ENCODE measurements around the gene KDM4C. TPM values are rescaled to one million over a fixed set of nuclear protein-coding genes. Genes with fewer than 3 reads are reported as not detected.
A peak's percentile ranks its signal among the peaks of the same experiment; 100 is the strongest.

The KDM4C gene
- total and polyA plus RNA-seq, 2 of the 4 experiments (the other 2 are of a cell fraction) = 11.8 to 23.8 TPM

- no peak overlapping the region for H3K27ac ChIP-seq (ENCODE audit: insufficient read depth, low read length)
- H4K20me1 ChIP-seq (ENCODE audit: insufficient read depth, low read length) = no peaks in the 10 kb centered on the region
- no peak overlapping the region for H2BK15ac ChIP-seq (ENCODE audit: low read depth, low read length)
- H2BK5ac ChIP-seq (ENCODE audit: low read depth, low read length, poor library complexity, severe bottlenecking) = no peak overlapping the region
- H3K27me3 ChIP-seq (ENCODE audit: control insufficient read depth, insufficient read depth, low read length) = no peaks in the 10 kb centered on the region
- BruUV-seq (replicated peaks) = no TSS peak
- H2AK5ac ChIP-seq (ENCODE audit: low read depth, low read length) = no peak overlapping the region
- no peaks in the 10 kb centered on the region for H3K79me1 ChIP-seq (ENCODE audit: low read depth in 1 of 2, low read length in 2 of 2)
- H3K18ac ChIP-seq (ENCODE audit: low read depth, low read length) = no peak overlapping the region
- ChIA-PET POLR2A (ENCODE audit: unreplicated experiment) (no interaction called here), CTCF (interaction anchor here (0.7 to 1.5 kb wide), 4 partner anchors 13 to 133 kb away, joined by 3 to 13 read pairs (median 3); no protein-coding TSS in a partner anchor)
- no peak overlapping the region for H4K91ac ChIP-seq (ENCODE audit: insufficient read depth, low read depth, low read length)
- no peak overlapping the region for H2AFZ ChIP-seq (replicated peaks; ENCODE audit: low read length, poor library complexity)
- in situ Hi-C loops (cut with MboI; ENCODE audit: low sequenced_read_pairs) = no loop called here
- no peak overlapping the region for H2BK120ac ChIP-seq (ENCODE audit: low read depth, low read length)
- H3K23ac ChIP-seq (ENCODE audit: low read depth, low read length) = no peak overlapping the region
- ATAC-seq (ENCODE audit: low read depth) (peak; percentile 92), DNase-seq (peak; percentile 90)
- peaks cover 2% of the 10 kb centered on the region; the same call in 1 of the 2 replicates for H3K4me1 ChIP-seq (ENCODE audit: control insufficient read depth, insufficient read depth, low read length)
- H3K4ac ChIP-seq (ENCODE audit: low read depth, low read length) = no peak overlapping the region
- H2BK20ac ChIP-seq (ENCODE audit: low read depth, low read length) = no peak overlapping the region
- no peak overlapping the region for H3K9ac ChIP-seq (ENCODE audit: low read depth, low read length)
- H2AK9ac ChIP-seq (replicated peaks; ENCODE audit: low read depth, low read length, poor library complexity) = no peak overlapping the region
- dilution Hi-C loops (cut with HindIII; ENCODE audit: low sequenced_read_pairs, unreplicated experiment) = no loop called here
- no peaks in the 10 kb centered on the region for H3K36me3 ChIP-seq (ENCODE audit: control insufficient read depth, insufficient read depth, low read length)
- H3K14ac ChIP-seq (replicated peaks; ENCODE audit: low read depth, low read length) = no peak overlapping the region
- peaks cover 2% of the 10 kb centered on the region; the same call in 1 of the 2 replicates for H3K9me3 ChIP-seq (ENCODE audit: control insufficient read depth, insufficient read depth, low read length)
- TF ChIP-seq ELK1 (IDR thresholded peaks at IDR 0.05; ENCODE audit: borderline replicate concordance, low read depth, low read length) (no peak), FOS (IDR thresholded peaks at IDR 0.05; ENCODE audit: low read depth, low read length) (0 out of 2 replicates have a peak, but pooled peaks have one; percentile 5), BHLHE40 (IDR thresholded peaks at IDR 0.05; ENCODE audit: low read depth, low read length) (no peak), MAFK (IDR thresholded peaks at IDR 0.05; ENCODE audit: low read depth, low read length) (no peak), NFE2L2 (IDR thresholded peaks at IDR 0.05; ENCODE audit: low read depth, low read length) (no peak), USF2 (IDR thresholded peaks at IDR 0.05; ENCODE audit: low read depth, low read length) (no peak), MXI1 (IDR thresholded peaks at IDR 0.05; ENCODE audit: borderline replicate concordance, low read depth, low read length) (no peak), CHD1 (IDR thresholded peaks at IDR 0.05; ENCODE audit: low read depth, low read length) (no peak), CEBPB (IDR thresholded peaks at IDR 0.05; ENCODE audit: low read depth, low read length) (peak; percentile 62), RAD21 (IDR thresholded peaks at IDR 0.05; ENCODE audit: low read length) (no peak), MAZ (IDR thresholded peaks at IDR 0.05; ENCODE audit: borderline replicate concordance, low read depth, low read length) (no peak)
- H3K4me3 ChIP-seq (ENCODE audit: insufficient read depth, low read depth, low read length) = no peak overlapping the region
- no peaks in the 10 kb centered on the region for H3K9me1 ChIP-seq (ENCODE audit: insufficient read depth, low read length)
- no peak overlapping the region for H4K8ac ChIP-seq (ENCODE audit: low read depth in 2 of 2, low read length in 2 of 2)
- intact Hi-C loops (cut with micrococcal nuclease) = loop anchor here (1.0 to 5.0 kb wide), 2 partner anchors 133 to 278 kb away; no protein-coding TSS in a partner anchor
- H4K5ac ChIP-seq (ENCODE audit: low read depth, low read length) = no peak overlapping the region
- H3K4me2 ChIP-seq (ENCODE audit: low read depth, low read length) = no peak overlapping the region
- H3K56ac ChIP-seq (ENCODE audit: extremely low read depth, insufficient read depth, low read length) = no peak overlapping the region
Measured at GRCh38 chr9:7185612-7186011, 427.8 kb downstream of the KDM4C start.
